Measurements from ENCODE around the gene NEDD4L. TPM values are rescaled to one million over a fixed set of nuclear protein-coding genes. Genes with fewer than 3 reads are reported as not detected.
A peak's percentile ranks its signal among the peaks of the same experiment; 100 is the strongest.

Gene NEDD4L
- total RNA-seq, 1 donor from 2014 or later, result 135 TPM

GRCh38 chr18:58078889-58079573 lies 35.0 kb downstream of the NEDD4L start:
- Mint-ChIP-seq H3K4me1 (peaks cover 45% of the 10 kb centered on the region), H3K4me3 (no peak overlapping the region), H3K27ac (peak overlapping the region; percentile 18), H3K27me3 (ENCODE audit: low read depth) (no peaks in the 10 kb centered on the region), H3K36me3 (peaks cover 13% of the 10 kb centered on the region), H3K9me3 (peaks cover 14% of the 10 kb centered on the region)
- TF ChIP-seq CTCF (IDR thresholded peaks at IDR 0.05; ENCODE audit: unreplicated experiment), result no peak
- DNase-seq (ENCODE audit: low spot score in 2 of 2, unreplicated experiment in 2 of 2), result no peak

GRCh38 chr18:58080451-58080850 lies 36.4 kb downstream of the NEDD4L start:
- Mint-ChIP-seq H3K4me3 (no peak overlapping the region), H3K9me3 (peaks cover 18% of the 10 kb centered on the region), H3K36me3 (peaks cover 17% of the 10 kb centered on the region), H3K4me1 (peaks cover 45% of the 10 kb centered on the region), H3K27me3 (ENCODE audit: low read depth) (no peaks in the 10 kb centered on the region), H3K27ac (peak overlapping the region; percentile 88)
- no peak for TF ChIP-seq CTCF (IDR thresholded peaks at IDR 0.05; ENCODE audit: unreplicated experiment)
- DNase-seq (ENCODE audit: low spot score in 2 of 2, unreplicated experiment in 2 of 2), result no peak

GRCh38 chr18:58087928-58088690 lies 44.1 kb downstream of the NEDD4L start:
- Mint-ChIP-seq H3K27me3 (ENCODE audit: low read depth) (no peaks in the 10 kb centered on the region), H3K27ac (no peak overlapping the region), H3K9me3 (peaks cover 34% of the 10 kb centered on the region), H3K4me1 (peaks cover 20% of the 10 kb centered on the region), H3K36me3 (peaks cover 43% of the 10 kb centered on the region), H3K4me3 (no peak overlapping the region)
- no peak for TF ChIP-seq CTCF (IDR thresholded peaks at IDR 0.05; ENCODE audit: unreplicated experiment)
- DNase-seq (ENCODE audit: low spot score in 2 of 2, unreplicated experiment in 2 of 2), result no peak

GRCh38 chr18:58088691-58089065 lies 44.7 kb downstream of the NEDD4L start:
- Mint-ChIP-seq H3K36me3 (peaks cover 43% of the 10 kb centered on the region), H3K4me3 (no peak overlapping the region), H3K27me3 (ENCODE audit: low read depth) (no peaks in the 10 kb centered on the region), H3K9me3 (peaks cover 32% of the 10 kb centered on the region), H3K4me1 (peaks cover 25% of the 10 kb centered on the region), H3K27ac (no peak overlapping the region)
- TF ChIP-seq CTCF (IDR thresholded peaks at IDR 0.05; ENCODE audit: unreplicated experiment), result no peak
- no peak for DNase-seq (ENCODE audit: low spot score in 2 of 2, unreplicated experiment in 2 of 2)

- Mint-ChIP-seq H3K4me3 (no peak overlapping the region), H3K36me3 (peaks cover 26% of the 10 kb centered on the region), H3K9me3 (peaks cover 16% of the 10 kb centered on the region), H3K4me1 (peaks cover 43% of the 10 kb centered on the region), H3K27me3 (ENCODE audit: low read depth) (no peaks in the 10 kb centered on the region), H3K27ac (no peak overlapping the region)
- DNase-seq (ENCODE audit: low spot score in 2 of 2, unreplicated experiment in 2 of 2), result no peak
- no peak for TF ChIP-seq CTCF (IDR thresholded peaks at IDR 0.05; ENCODE audit: unreplicated experiment)
Measured at GRCh38 chr18:58091099-58091611, 47.1 kb downstream of the NEDD4L start.
